K562 (cell line): ENCODE measurements around the gene NFKB2. TPM values are rescaled to one million over a fixed set of nuclear protein-coding genes. Genes with fewer than 3 reads are reported as not detected.

Experiments
- ATF7 ChIP-seq: fragments of 450-650 bp; IDR thresholded peaks from 2 replicates; pipeline ENCODE4 v1.7.1; 2014; ENCODE audit warnings: mild to moderate bottlenecking, moderate library complexity
- BHLHE40 ChIP-seq: IDR thresholded peaks from 2 replicates; pipeline ENCODE4 v1.6.1; 2011; ENCODE audit warnings: low read length, improper control_type of control experiment
- ELF1 ChIP-seq: fragments of 200-800 bp; sonication (Bioruptor generic); IDR thresholded peaks from 2 replicates; pipeline ENCODE4 v1.6.1; 2016; ENCODE audit warnings: missing genetic modification characterization, missing compliant biosample characterization
- ETS1 ChIP-seq: conservative IDR thresholded peaks from 2 replicates; pipeline ENCODE4 v1.6.1; 2011; ENCODE audit warnings: low read depth, mild to moderate bottlenecking, low read length; ENCODE audit not compliant: control insufficient read depth
- ETV1 ChIP-seq: fragments of 450-650 bp; conservative IDR thresholded peaks from 2 replicates; pipeline ENCODE4 v1.6.1; 2016; ENCODE audit warnings: missing genetic modification characterization, control low read depth, low read depth, missing compliant biosample characterization
- FOXA3 ChIP-seq, 2 experiments: fragments of 450-650 bp in 1 of 2; sonication (generic) in 1 of 2; formaldehyde crosslinking; IDR thresholded peaks in 1 of 2; conservative IDR thresholded peaks in 1 of 2; 2 replicates each; pipeline versions ENCODE4 v1.4.0 to v1.8.0; 2020 to 2022; ENCODE audit warnings: mild to moderate bottlenecking in 2 of 2, missing genetic modification reagents in 1 of 2
- GATA2 ChIP-seq: sonication (generic); formaldehyde crosslinking; IDR thresholded peaks from 2 replicates; pipeline ENCODE4 v1.4.0; 2020; ENCODE audit warnings: mild to moderate bottlenecking, missing genetic modification reagents
- HNRNPLL ChIP-seq: fragments of 200-400 bp; formaldehyde crosslinking; IDR thresholded peaks from 2 replicates; pipeline ENCODE4 v1.6.1; 2017; ENCODE audit warnings: low read length, low read depth, mild to moderate bottlenecking; ENCODE audit not compliant: poor library complexity, severe bottlenecking
- JUND ChIP-seq, 2 experiments: IDR thresholded peaks; 2 replicates in 1 of 2; 3 replicates in 1 of 2; pipeline ENCODE4 v1.6.1; 2011; ENCODE audit warnings: borderline replicate concordance in 2 of 2, low read depth in 2 of 2, low read length in 2 of 2, improper control_type of control experiment in 1 of 2, missing biosample characterization in 1 of 2, missing genetic modification characterization in 1 of 2, missing genetic modification reagents in 1 of 2
- KAT7 ChIP-seq: sonication (generic); formaldehyde crosslinking; IDR thresholded peaks from 2 replicates; pipeline ENCODE4 v1.8.0; 2022; ENCODE audit warnings: missing genetic modification reagents, mild to moderate bottlenecking, borderline replicate concordance
- NFATC3 ChIP-seq: fragments of 450-650 bp; IDR thresholded peaks from 2 replicates; pipeline ENCODE4 v1.6.1; 2017; ENCODE audit warnings: mild to moderate bottlenecking
- RBM22 ChIP-seq: fragments of 200-400 bp; formaldehyde crosslinking; IDR thresholded peaks from 2 replicates; pipeline ENCODE4 v1.6.1; 2018; ENCODE audit warnings: low read length, low read depth; ENCODE audit not compliant: poor library complexity, severe bottlenecking
- SIN3A ChIP-seq, 2 experiments: fragments of 150-350 bp in 1 of 2; IDR thresholded peaks; 2 replicates each; pipeline ENCODE4 v1.6.1; 2011 to 2016; ENCODE audit warnings: borderline replicate concordance in 2 of 2, low read depth in 2 of 2, low read length in 2 of 2, mild to moderate bottlenecking in 2 of 2, moderate library complexity in 2 of 2; ENCODE audit not compliant: control insufficient read depth in 1 of 2
- SMAD1 ChIP-seq: fragments of 150-350 bp; IDR thresholded peaks from 2 replicates; pipeline ENCODE4 v1.6.1; 2014; ENCODE audit warnings: low read length, low read depth; ENCODE audit not compliant: partially characterized antibody
- SNAPC5 ChIP-seq: fragments of 250-450 bp; sonication (Bioruptor Pico); IDR thresholded peaks from 2 replicates; pipeline ENCODE4 v1.8.0; 2021; ENCODE audit warnings: moderate library complexity, mild to moderate bottlenecking, inconsistent platforms
- TBP ChIP-seq: optimal IDR thresholded peaks from 2 replicates; pipeline ENCODE3; 2011; ENCODE audit warnings: low read depth, low read length, improper control_type of control experiment
- ZBTB33 ChIP-seq: sonication (generic); formaldehyde crosslinking; IDR thresholded peaks from 2 replicates; pipeline ENCODE4 v1.8.1; 2023; ENCODE audit warnings: mild to moderate bottlenecking, missing genetic modification reagents
- ZNF263 ChIP-seq: sonication (generic); formaldehyde crosslinking; IDR thresholded peaks from 2 replicates; pipeline ENCODE4 v1.8.0; 2022; ENCODE audit warnings: mild to moderate bottlenecking, missing genetic modification reagents, borderline replicate concordance
- ZNF584 ChIP-seq: fragments of 200-800 bp; sonication (Bioruptor generic); IDR thresholded peaks from 2 replicates; pipeline ENCODE4 v1.6.1; 2016; ENCODE audit warnings: low read depth, mild to moderate bottlenecking, missing genetic modification characterization, missing compliant biosample characterization
- polyA plus RNA-seq, 8 experiments: library from polyadenylated mRNA; depleted of rRNA in 4 of 8; stranded (reverse) in 5 of 8; unstranded in 3 of 8; fragments of >200 nt; fragmentation: Nextera tagmentation in 2 of 8; fragmentation: Illumina TruSeq in 1 of 8; extraction: Ambion mirVana in 2 of 8; extraction: Trizol in 1 of 8; gene quantifications; 2 replicates each; pipeline versions ENCODE4 v1.2.1 to v1.2.3, GENCODE V29; 2011 to 2014; ENCODE audit warnings: inconsistent platforms in 1 of 8, missing spikeins in 1 of 8
- total RNA-seq, 7 experiments: library from RNA; depleted of rRNA in 6 of 7; stranded (reverse); fragments of >200 nt in 6 of 7; fragmentation: Illumina TruSeq in 2 of 7; extraction: Trizol in 2 of 7; gene quantifications; 2 replicates each; pipeline versions ENCODE4 v1.2.1 to v1.2.3, GENCODE V29; 2011 to 2021; ENCODE audit warnings: low replicate concordance in 1 of 7
- TF ChIP-seq, protein P1 (sequence below): fragments of 250-450 bp; sonication (Bioruptor Pico); IDR thresholded peaks from 2 replicates; pipeline ENCODE4 v1.9.0; 2021; ENCODE audit warnings: mild to moderate bottlenecking, inconsistent platforms

NFKB2 gene
- total and polyA plus RNA-seq, 9 of the 15 experiments (the other 6 are each of a cell fraction or from before 2014, with no cell fraction given) = 0.07 to 20.3 (median 7.9) TPM

DNA sequence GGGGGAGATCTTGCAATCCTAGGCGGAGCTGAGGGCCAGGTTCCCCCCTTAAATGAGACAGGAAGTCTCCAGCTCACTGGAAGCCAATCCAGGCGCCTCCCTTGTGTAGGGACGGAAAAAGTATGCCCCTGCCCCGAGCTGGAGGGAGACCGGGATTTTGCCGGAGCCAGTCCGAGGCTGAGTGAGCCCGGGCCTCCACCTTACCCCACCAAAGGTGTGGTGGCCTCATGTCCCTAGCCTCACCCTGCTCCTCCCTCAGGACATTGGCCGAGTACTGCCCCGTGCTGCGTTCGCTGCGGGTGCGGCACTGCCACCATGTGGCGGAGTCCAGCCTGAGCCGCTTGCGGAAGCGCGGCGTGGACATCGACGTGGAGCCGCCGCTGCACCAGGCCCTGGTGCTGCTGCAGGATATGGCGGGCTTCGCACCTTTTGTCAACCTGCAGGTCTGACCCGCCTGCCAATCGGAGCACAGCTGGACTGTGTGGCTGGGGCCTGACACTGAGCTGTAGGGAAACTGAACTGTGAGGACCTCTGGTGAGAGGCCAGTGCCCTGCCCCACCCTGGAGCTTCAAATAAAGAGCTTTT, 27.1 kb downstream of the NFKB2 start (continued):
- peak; percentile 37; the same call in 1 of the 2 replicates for TF ChIP-seq ETS1
- no peak for TF ChIP-seq NFATC3
- TF ChIP-seq JUND (IDR thresholded peaks at IDR 0.05; ENCODE audit: borderline replicate concordance, low read depth, low read length) = peak; percentile 52; the same call in 1 of the 2 replicates
- peak; percentile 8; the same call in 1 of the 3 replicates for TF ChIP-seq JUND (tag; IDR thresholded peaks at IDR 0.05; ENCODE audit: borderline replicate concordance, low read depth, low read length)
- peak; percentile 32 for TF ChIP-seq TBP
- TF ChIP-seq, protein P1, sequence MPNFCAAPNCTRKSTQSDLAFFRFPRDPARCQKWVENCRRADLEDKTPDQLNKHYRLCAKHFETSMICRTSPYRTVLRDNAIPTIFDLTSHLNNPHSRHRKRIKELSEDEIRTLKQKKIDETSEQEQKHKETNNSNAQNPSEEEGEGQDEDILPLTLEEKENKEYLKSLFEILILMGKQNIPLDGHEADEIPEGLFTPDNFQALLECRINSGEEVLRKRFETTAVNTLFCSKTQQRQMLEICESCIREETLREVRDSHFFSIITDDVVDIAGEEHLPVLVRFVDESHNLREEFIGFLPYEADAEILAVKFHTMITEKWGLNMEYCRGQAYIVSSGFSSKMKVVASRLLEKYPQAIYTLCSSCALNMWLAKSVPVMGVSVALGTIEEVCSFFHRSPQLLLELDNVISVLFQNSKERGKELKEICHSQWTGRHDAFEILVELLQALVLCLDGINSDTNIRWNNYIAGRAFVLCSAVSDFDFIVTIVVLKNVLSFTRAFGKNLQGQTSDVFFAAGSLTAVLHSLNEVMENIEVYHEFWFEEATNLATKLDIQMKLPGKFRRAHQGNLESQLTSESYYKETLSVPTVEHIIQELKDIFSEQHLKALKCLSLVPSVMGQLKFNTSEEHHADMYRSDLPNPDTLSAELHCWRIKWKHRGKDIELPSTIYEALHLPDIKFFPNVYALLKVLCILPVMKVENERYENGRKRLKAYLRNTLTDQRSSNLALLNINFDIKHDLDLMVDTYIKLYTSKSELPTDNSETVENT (CRISPR knock-in tag) = peak; percentile 26; the same call in 1 of the 2 replicates
- peak; percentile 82 for TF ChIP-seq ELF1 (tag)
- peak; percentile 53; the same call in 1 of the 2 replicates for TF ChIP-seq ZBTB33 (CRISPR knock-in tag)
- peak in 1 of 2 experiments; percentile 66; a peak in 1 of 4 replicates for TF ChIP-seq SIN3A (IDR thresholded peaks at IDR 0.05; ENCODE audit: borderline replicate concordance in 2 of 2, control insufficient read depth in 1 of 2, low read depth in 2 of 2, low read length in 2 of 2)
- TF ChIP-seq ZNF263 (CRISPR knock-in tag) = 0 out of 2 replicates have a peak, but pooled peaks have one; percentile 48
- TF ChIP-seq ATF7 = peak; percentile 48; the same call in 1 of the 2 replicates
- peak; percentile 34; the same call in 1 of the 2 replicates for TF ChIP-seq ETV1 (tag)
- no peak for TF ChIP-seq ZNF584
- no peak for TF ChIP-seq SNAPC5
- peak; percentile 58 for TF ChIP-seq HNRNPLL
- peak; percentile 63 for TF ChIP-seq RBM22
- peak; percentile 65 for TF ChIP-seq BHLHE40
- no peak for TF ChIP-seq GATA2
- TF ChIP-seq FOXA3 (CRISPR knock-in tag; conservative IDR thresholded peaks at IDR 0.05 in 1 of 2, IDR thresholded peaks at IDR 0.05 in 1 of 2) = peak in 1 of 2 experiments; percentile 51; a peak in 1 of 4 replicates
- TF ChIP-seq KAT7 (CRISPR knock-in tag) = no peak
- peak; percentile 56 for TF ChIP-seq SMAD1
